NCI-H1694 (cell line): ENCODE data around the gene DYNC1LI1.
"Not testable (repeated sequence)": the region's sequence is repeated elsewhere in the genome, so short reads cannot be mapped to it uniquely, and the experiment has no call there.

ENCODE experiments used
- DNase-seq: peaks from one replicate; lab custom pipeline; 2025; lab: John Stamatoyannopoulos, UW

Gene DYNC1LI1

DNA sequence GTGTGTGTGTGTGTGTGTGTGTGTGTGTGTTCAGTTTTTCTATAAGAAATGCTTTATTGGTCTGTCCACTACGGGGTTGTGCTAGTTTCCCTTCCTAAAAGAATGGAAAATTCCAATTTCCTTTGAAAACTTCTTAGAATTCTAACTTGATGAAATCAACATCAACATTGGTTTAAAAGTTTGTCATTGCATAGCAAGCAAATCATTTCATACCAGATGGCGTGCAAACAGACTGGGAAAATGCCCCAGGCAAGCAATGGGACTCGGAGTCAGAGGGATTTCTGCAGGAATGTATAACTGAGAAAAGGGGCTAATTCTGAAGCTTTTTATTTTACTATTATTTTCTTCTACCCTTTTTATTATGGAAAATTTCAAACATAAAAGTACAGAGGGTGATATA, 13.1 kb upstream of the DYNC1LI1 start:
- no peak for DNase-seq

- DNase-seq, result not testable (repeated sequence)
Observed at GRCh38 chr3:32578669-32579068, 8.0 kb upstream of the DYNC1LI1 start.

DNA sequence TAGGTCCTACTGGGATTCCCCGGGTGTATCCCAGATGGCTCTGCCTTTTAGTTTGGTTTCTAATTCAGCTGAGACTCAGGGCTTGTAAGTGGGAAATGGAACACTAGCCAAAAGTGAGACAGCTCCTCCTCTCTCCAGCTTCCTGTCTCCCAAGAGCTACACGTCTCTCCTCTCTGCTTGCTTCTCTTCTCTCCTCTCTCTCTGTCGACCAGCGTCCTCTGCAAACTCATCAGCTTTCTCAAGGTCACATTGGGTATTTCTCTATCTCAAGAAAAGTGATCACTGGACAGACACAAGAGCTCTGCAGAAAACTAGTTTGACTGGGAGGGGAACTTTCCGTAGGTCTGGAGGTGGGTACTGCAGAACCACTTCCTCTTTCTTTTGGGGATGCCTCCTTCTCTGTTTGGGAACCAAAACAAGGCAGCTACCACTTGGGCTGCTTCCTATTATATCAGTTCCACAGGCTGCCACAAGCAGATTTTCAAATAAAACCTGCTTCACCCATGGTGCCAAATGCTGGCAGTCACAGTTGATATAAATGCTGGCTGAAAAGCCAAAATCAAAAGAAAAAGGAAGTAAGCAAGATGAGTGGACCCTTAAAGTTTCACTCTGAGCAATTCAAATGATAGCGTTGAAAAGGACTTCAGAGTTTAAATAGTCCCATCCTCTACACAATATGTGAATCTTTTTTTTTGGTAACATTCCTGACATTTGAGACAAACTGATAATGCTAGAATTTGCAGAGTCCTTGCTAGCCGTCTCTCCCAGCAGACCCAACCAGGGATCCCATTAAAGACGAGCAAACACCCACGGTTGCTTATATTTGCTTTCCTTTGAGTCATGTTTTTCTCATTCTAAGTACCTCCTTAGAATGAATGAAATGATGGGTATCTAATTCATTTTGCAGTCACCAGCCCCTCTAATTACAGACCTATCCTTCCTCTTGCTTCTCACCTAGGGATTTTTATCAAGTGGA, 7.2 kb upstream of the DYNC1LI1 start:
- no peak for DNase-seq

GRCh38 chr3:32577174-32577573, 6.5 kb upstream of the DYNC1LI1 start:
- no peak for DNase-seq

- DNase-seq, result no peak
Observed at GRCh38 chr3:32575451-32576113, 4.9 kb upstream of the DYNC1LI1 start.

DNA sequence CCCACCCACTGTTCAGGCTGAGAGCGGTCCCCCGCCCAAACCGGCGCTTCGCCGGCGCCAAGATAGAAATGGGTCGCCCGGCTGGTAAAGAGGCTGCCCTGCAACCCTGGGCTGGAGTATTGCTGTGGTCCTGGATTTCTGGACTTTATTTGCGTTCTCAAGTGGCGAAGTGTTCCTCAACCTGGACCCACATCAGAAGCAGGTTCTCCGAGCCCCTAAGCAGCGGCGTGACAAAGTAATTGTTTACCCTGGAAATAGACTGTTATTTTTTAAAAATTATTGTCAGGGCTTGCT, 481 bp upstream of the DYNC1LI1 start:
- DNase-seq, result no peak

DNA sequence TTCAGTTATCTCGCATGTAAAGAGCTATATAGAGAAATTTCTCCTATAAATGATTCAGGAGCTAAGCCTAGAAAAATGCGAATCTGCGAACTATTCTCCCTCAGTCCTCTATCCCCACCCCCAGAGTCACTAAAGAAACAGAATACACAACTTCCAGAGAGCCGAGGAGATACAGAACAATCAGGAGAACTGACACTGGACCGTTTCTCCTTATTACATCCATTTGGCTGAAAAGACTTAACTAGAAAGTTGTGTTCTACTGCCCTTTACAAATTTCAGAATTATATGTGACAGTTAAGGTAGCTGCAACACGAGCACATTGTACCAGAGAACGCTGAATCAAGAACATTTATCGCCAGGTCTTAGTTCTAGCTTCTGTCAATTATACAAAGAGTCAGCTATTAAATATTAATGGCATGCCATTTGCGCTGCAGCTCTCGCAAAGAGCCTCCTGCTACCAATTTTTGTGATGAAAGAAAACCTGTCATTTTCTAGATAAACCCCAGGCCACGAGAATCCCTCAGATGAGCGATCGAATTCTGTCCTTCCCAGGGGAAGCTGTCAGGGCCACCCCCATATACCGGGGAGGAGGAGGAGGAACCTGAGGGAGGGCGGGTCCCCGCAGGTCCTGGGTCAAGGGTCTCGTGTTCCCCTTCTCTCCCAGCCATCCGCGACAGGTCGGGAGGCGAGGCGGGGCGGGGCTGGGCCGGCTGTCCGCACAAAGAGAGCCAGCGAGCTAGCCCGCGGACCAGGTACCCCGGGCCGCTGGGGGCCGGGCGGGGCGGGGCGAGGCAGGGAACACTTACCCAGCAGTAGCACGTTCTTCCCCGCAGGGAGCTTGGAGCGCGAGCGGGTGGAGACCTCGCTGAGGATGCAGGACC, 878 bp downstream of the DYNC1LI1 start:
- no peak for DNase-seq

GRCh38 chr3:32568953-32569352, 1.7 kb downstream of the DYNC1LI1 start:
- no peak for DNase-seq

DNA sequence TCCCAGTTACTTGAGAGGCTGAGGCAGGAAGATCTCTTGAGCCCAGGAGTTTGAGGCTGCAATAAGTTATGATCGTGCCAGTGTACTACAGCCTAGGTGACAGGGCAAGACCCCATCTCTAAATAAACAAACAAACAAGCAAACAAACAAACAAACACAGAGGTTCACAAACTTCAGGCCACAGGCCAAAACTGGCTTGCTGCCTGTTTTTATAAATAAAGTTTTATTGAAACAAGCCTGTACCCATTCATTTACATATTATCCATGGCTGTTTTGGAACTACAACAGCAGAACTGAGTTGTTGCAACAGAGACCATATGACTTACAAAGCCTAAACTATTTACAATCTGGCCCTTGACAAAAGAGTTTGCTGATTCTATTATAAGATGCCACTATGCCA, 6.5 kb downstream of the DYNC1LI1 start:
- DNase-seq, result no peak

GRCh38 chr3:32562640-32563039, 8.0 kb downstream of the DYNC1LI1 start:
- DNase-seq, result no peak

DNA sequence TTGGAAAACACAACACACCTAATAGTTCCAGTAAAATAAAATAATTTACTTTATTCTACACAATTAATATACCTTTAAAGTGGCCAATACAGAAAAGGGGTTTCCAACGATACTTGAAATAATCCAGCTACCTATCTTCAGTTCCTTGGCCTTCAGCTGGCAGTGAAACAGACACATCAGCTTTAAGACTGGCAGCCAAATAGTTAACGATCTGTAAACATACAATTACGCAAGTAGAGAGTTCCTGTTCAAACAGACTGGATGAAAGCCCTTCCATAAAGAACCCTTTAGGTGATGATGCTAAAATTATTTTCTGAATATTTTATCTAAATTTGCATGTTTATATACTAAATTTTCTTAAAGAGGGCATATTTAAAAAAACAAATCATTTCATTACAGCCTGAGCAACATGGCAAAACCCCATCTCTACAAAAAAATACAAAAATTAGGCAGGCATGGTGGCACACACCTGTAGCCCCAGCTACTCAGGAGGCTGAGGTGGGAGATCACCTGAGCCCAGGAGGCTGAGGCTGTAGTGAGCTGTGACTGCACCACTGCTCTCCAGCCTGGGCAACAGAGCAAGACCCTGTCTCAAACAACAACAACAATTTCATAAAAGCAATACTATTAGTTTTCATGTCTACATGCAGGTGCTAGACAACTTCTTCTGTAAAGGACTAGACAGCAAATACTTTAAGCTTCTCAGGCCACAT, 12.9 kb downstream of the DYNC1LI1 start:
- DNase-seq, result no peak

GRCh38 chr3:32556332-32556731, 14.3 kb downstream of the DYNC1LI1 start:
- DNase-seq, result no peak

DNA sequence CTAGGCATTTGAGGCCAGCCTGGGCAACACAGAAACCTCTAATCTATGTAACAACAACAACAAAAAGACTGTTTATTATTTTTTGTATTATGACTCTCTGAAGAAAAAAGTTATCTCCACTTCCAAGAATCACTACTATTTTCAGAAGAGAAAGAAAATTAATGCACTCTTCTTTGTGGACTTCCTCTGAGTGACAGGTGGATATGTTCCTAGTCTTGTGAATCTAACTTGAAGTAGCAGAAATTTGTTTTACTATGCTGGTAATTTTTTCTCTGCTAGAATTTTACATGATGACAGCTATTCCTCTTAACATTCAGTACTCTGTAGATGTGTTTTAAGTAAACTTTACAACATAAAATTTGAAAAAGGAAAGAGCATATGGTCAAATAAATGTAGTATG, 16.7 kb downstream of the DYNC1LI1 start:
- no peak for DNase-seq

DNA sequence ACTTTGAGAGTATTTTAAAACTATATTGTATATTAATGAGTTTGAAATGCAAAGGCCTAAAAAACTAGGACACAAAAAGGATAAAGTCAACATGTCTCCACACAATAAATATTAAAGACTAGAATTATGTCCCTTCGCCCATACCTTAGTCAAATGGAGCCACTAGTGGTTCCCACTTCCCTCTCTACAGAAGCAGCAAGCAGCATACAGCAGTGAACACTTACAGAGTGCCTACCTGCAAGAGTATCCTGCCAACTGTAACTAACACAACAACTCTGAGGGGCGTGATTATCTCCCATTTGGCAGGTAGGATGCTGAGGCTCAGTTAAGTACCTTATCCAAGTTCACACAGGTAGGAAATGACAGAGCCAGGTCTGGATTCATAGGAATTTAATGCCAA, 17.2 kb downstream of the DYNC1LI1 start:
- DNase-seq, result no peak

DNA sequence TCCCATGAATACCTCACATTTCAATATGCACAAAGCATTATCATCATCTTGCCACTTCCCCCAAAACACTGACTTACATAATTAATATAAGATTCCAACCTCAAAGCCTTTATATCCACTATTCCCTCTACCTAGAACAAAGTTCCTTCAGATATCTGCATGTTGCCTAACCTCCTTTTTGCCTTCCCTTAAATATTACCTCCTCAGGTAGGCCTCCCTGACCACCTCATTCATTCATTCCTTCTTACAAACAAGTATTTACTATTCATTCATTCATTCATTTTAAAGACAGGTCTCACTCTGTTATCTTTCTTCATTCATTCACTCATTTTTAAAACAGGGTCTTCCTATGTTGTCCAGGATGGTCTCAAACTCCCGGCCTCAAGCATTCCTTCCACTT, 18.6 kb downstream of the DYNC1LI1 start:
- DNase-seq, result no peak

- DNase-seq, result no peak
Observed at GRCh38 chr3:32551496-32551895, 19.2 kb downstream of the DYNC1LI1 start.

GRCh38 chr3:32551087-32551486, 19.6 kb downstream of the DYNC1LI1 start:
- no peak for DNase-seq

DNA sequence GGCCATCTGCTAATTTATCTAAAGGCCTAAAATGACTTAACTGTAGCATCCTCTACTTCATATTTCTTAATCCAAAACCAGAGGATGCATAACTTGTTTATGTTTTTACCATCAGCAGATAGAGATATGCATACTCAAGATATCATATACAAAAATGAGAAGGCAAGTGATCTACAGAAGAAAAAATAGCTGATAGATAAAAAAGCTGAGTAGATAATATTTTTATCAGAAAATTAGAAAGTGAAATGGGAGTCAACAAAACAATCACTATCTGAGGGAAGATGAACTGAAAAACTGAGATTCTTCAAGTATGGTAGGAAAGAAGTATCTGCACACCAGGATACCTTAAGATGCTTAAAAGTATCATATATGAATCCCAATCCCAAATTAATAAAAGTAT, 25.4 kb downstream of the DYNC1LI1 start:
- DNase-seq, result no peak

- no peak for DNase-seq
Observed at GRCh38 chr3:32544894-32545293, 25.8 kb downstream of the DYNC1LI1 start.

DNA sequence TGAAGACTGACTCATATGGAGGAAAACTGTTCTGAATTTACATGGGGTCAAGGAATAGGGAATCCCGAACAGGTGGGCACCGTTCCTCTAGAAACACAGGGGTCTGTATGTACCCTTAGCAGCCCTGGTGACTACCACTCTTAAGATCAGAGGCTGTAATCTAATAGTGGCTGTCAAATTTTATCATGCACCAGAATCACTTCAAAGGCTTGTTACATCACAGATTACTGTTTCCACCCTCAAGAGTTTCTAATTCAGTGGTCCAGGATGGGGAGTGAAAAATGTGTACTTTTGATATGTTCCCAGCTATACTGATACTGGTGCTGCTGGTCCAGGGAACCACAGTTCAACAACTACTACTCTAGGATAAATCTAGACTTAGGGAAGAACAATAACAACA, 27.9 kb downstream of the DYNC1LI1 start:
- DNase-seq, result no peak

DNA sequence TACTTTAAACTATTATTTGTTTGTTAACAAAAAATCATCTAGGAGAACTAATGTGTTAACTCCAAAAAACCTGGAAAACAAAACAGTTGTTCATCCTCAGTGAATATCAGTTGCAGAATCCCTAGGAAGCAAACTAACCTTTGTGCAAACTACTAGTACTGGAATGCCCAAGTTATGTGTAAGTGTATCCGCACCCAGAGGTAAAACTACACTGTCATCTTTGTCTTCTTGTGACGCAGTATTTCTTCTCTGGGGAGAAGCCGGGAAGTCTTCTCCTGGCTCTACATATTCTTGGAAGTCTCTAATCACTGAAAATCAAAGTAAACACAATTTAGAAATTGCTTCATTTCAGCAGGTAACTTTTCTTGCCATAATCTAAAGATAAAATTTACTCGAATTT, 29.8 kb downstream of the DYNC1LI1 start:
- DNase-seq, result no peak

- DNase-seq, result no peak
Observed at GRCh38 chr3:32532434-32532833, 38.2 kb downstream of the DYNC1LI1 start.
